Measurements from ENCODE around the gene DCTN5.

The DCTN5 gene

GRCh38 chr16:23724785-23725131, 83.5 kb downstream of the DCTN5 start:
- DNase-seq, result no peak

DNA sequence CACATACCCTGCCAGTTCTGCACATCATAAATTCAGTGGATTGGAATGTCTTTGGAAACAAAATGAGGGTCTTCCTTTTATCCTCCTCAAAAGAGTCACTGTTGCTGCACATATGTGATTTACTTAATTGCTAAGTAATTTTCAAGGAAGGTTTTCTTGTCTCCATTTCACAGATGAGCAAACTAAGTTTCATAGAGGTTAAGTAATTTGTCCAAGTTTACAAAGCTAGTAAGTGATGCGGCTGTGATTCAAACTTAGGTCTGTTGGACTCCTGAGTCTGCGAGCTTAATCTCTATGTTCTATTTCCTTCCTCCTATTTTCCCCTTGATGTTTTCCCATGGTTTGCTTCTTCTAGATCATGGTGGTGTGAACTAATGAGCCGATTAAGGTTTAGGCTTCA, 85.4 kb downstream of the DCTN5 start:
- no peak for DNase-seq

All from nucleus accumbens (tissue), 56 donors.